OCI-LY3 (cell line): ENCODE measurements around the gene EFCAB6.

Experiments used
- CTCF ChIP-seq: fragments of 200-600, 300-600 bp; sonication (generic); IDR thresholded peaks from 2 replicates; pipeline ENCODE4 v1.5.1; 2014; ENCODE audit warnings: antibody characterized with exemption, low read length, low read depth
- EZH2phosphoT487 ChIP-seq: fragments of 200-600 bp; shearing (Covaris generic); IDR thresholded peaks from 2 replicates; pipeline ENCODE4 v1.6.1; 2018; ENCODE audit warnings: antibody characterized with exemption, mixed run types, low read depth

GRCh38 chr22:43823353-43823908 lies 11.3 kb upstream of the EFCAB6 start:
- no peak for TF ChIP-seq CTCF
- no peak for TF ChIP-seq EZH2phosphoT487
